GM19468 (cell line): ENCODE results near the gene C2CD2L.
"Not testable (repeated sequence)": the region's sequence is repeated elsewhere in the genome, so short reads cannot be mapped to it uniquely, and the experiment has no call there.

Experiments used
- ATAC-seq: cut with Tn5 transposase; IDR thresholded peaks from one replicate; pipeline ENCODE4 v1.9.1; 2021; ENCODE audit warnings: mild to moderate bottlenecking, moderate library complexity, moderate number of reproducible peaks; ENCODE audit not compliant: unreplicated experiment; ENCODE audit errors: extremely low read depth

The C2CD2L gene

DNA sequence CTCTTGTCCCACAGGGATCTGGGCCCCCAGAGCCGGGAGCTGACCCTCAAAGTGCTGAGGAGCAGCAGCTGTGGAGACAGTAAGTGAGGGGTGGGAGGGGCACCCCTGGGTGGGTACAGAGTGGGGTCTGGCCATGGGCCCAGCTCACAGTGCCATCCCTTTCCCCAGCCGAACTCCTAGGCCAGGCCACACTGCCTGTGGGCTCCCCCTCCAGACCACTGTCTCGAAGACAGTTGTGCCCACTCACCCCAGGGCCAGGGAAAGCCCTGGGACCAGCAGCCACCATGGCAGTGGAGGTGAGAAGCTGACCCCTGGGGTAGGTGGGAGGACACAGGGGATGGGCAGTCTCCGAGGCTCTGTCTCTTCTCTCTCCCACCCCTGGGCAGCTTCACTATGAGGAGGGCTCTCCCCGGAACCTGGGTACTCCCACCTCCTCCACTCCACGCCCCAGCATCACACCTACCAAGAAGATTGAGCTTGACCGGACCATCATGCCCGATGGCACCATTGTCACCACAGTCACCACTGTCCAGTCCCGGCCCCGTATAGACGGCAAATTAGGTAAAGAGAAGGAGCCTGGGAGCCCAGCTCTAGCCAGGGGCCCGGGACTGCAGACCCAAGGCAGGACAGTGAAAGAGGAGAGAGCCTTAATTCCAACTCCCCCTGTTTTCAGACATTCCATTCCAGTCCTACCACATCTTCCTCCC lies 5.3 kb downstream of the C2CD2L start:
- no peak for ATAC-seq

DNA sequence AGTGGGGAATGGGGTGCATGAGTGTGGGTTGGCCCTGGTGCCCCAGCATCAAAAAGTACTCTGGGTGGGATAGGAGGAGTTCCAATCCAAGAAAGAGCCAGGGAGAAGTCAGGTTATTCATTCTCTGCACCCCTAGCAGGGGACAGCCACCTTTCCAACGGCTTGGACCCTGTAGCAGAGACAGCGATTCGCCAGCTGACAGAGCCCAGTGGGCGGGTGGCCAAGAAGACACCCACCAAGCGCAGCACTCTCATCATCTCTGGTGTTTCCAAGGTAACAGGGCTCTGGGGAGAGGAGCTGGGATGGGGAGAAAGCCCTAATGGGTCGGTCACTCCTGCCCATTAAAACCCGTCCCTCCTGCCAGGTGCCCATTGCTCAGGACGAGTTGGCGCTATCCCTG lies 6.6 kb downstream of the C2CD2L start:
- ATAC-seq = no peak

DNA sequence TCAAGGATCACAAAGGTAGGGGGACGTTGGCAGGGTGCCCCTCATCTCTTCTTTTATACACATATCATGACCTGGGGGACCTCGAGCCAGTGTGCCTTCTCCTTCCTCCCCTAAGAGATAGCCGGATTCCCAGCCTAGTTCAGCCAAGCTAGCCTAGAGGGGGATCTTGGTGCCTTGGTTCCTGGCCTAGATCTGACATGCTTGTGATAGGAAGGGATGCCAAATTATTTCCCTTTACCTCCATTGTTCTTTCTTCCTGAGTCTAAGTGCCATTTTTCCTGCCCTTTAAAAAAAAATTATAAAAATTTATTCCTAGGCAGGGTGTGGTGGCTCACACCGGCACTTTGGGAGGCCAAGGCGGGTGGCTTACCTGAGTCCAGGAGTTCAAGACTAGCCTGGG lies 7.2 kb downstream of the C2CD2L start:
- ATAC-seq = no peak

DNA sequence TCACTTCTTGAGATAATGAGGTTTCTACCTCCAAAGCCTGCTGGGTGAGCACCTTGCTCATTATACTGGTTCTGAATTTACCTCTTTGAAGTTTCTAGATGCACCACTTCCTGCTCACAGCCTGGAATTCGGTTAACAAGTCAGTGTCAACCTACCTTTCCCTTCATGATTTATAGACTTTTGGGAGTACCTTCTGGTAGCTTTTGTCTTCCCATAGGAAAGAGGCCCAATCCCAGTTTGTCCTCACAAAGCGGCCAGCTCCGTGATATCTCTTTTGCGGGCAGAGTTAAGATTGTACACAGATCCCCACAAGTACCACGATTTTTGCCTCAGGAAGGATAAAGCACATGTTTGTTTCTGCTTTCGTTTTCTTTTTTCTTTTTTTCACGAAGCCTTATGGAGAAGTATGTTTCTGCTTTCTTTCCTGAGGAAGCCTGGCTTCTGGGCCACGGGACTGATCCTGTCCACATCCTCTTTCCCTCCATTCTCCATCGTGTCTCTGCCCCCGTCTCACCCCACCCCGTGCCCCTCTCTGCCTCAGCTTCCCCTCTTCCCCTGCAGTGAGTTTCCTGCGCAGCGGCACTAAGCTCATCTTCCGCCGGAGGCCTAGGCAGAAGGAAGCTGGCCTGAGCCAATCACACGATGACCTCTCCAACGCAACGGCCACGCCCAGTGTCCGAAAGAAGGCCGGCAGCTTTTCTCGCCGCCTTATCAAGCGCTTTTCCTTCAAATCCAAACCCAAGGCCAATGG lies 8.5 kb downstream of the C2CD2L start:
- no peak for ATAC-seq

DNA sequence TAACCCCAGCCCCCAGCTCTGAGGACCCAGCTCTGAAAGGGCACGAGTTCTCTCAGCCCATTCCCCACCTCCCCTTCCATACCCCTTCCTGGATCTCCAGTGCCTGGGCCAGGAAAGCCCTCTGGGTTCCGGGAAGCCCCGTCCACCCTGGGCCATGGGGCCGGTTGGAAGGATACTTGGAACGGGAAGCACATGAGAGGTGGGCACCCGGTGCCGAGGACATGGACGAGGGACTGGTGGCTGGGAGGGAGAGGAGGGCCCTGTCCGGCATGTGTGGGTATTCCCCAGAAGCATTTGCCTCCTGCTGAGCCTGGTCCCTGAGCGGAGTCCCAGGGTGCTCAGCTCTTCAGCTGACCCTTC lies 9.1 kb downstream of the C2CD2L start:
- ATAC-seq = no peak

DNA sequence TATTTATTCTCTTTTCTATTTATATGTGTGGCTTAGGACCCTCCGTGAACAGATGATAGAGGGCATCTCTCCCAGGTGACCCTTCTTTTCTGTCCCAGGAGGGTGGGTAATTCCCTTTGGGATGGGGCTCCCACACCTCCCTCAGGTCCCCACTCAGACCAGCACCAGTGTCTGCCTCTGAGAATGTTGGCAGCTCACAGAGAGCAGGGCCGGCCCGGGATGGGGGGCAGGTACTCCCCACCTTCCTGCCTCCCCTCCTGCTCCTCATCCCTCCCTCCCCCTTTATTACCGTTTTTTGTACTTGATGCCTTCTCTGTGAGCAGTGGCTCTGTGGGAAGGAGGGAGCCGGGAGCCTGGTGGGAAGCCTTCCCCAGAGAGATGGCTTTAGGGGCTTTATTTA lies 9.5 kb downstream of the C2CD2L start:
- ATAC-seq = no peak

DNA sequence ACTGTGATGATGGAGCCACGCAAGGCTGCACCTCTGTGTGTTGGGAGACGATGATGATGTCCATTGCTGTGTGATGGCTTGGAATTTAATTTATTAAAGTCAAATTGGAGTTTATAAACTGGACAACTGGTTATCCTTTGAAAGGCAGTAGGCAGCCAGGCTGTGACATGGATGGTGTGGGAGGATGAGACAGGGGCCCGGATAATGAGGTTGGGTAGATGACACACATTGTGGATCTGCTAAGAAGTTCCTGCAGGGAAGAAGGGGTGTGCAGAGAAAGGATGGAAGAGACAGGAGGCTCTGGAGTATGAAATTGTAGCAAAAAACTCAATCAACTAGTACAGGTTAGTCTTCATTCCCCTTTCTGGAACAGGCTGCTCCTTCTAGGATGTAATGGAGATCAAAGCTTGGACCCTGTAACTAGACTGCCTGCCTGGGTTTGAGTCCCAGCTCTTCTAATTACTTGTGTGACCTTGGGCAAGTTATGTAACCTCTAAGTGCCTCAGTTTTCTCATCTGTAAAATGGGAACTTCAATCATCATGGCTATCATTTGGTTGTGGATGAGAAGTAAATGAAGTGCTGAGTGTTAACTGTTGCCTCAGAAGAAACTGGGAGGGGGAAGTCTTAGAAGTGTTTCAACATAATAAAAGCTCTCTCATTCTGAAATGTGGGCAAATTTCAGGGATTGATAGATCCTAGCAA lies 10.0 kb downstream of the C2CD2L start:
- no peak for ATAC-seq

DNA sequence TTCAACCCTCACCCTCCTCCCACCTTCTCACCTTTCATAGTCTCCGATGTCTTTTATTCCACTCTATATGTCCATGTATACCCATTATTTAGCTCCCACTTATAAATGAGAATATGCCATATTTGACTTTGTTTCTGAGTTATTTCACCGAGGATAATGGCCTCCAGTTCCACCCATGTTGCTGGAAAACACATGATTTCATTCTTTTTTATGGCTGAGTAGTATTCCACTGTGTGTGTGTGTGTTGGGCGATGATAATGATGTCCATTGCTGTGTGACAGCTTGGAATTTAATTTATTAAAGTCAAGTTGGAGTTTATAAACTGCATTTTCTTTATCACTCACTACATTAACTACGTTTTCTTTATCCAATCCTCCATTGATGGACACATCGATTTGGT lies 11.1 kb downstream of the C2CD2L start:
- ATAC-seq = no peak

DNA sequence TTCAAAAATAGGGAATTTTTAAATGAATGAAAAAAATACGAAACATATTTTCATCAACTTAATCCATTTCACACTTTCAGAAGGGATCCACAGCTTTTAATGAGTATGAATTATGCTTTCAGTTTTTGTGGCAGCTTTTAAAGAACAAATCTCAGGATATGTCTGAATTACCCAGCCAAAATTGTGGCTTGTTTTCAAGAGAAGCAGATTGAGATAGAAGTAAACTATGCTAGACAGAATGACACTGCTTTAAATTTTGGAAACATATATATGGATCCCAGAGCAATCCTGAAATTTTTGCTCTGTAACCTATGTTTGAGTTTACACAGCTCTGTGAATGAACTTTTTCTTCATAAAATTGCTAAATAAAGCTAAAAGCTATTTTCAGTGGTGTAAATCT lies 11.8 kb downstream of the C2CD2L start:
- no peak for ATAC-seq

DNA sequence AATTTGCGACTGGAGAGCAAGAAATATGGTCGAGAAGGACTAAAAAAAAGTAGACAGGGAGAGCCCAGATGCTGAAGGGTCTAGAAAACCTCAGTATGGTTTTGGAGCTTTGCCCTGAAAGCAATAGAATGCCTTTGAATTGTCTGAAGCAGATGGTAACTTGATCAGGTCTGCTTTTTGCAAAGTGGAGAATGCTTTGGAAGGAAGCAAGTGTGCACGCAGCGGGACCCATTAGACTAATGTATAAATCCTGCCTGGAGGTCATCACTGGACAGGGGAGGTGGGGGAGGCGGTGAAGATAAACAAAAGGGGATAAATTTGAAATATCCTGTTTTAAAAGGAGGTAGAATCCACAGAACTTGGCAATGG lies 13.5 kb downstream of the C2CD2L start:
- ATAC-seq = no peak

DNA sequence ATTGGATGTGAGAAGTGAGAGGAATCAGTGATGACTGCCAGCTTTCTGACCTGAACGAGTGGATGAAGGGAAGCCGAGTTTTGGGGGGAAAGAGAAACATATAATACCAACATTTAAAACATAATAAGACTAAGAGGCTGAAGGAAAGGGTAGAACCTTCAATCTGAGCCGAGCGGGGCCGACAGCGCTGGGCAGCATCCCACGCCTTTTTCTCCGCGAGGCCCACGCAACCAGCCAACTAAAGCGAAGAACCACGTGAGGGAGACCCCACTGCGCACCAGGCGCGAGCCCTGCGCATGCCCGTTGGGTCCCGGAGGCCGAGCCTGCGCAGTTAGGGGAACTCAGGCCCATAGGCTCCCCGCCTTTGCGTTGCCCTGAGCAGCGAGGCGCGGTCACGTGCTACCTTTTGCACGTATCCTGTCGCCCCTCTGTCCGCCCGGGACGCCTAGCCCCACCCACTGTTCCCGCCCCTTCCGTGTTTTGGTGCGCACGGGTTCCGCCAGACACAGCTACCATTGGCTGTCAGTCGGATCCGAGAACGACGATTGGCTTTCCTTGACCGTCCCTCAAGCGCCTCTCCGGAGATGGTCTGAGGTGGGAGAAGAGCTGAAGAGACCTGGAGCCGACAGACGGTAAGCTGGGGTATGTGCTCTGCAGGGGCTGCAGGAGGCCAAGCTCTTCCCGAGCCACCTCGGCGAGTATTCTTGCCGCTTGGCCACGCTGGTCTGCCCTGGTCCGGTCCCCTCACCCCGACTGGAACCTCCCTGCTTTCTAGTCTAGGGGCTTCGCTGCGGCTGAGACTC lies 14.1 kb downstream of the C2CD2L start, which contains the start of gene HINFP:
HINFP (plus strand) TSS at position 573 of the 803 bp plus-strand sequence. CDS start 5,365 bp downstream, outside the sequence.
- peak; percentile 93 for ATAC-seq

DNA sequence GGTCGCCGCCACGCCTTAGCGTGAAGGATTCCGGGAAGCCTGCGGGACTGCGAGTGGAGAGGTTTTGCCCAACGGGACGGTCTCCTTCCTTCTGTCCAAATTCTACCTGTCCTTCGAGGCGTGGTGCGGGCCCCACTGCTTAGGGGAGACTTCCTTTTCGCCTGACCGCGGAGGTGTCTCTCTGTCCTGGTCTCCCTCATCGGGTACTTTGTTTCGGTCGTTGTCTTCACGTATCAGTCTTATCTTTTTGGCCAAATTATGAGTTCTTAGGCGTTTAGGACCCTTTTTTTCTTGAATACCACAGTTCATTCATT lies 14.6 kb downstream of the C2CD2L start:
- ATAC-seq = no peak

DNA sequence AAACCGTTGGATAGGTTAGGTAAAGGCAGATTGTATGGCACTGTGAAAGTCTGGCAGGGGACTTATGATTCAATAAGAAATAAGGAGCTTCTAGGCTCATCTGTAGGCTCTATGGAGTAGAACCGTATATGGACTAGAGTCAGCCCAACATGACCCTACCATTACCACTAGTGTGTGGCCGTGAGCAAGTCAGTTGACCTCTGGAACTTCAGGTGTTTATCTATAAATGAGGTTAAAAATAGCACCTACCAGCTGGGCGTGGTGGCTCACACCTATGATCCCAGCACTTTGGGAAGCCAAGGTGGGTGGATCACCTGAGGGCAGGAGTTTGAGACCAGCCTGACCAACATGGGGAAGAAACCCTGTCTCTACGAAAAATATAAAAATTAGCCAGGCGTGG lies 18.7 kb downstream of the C2CD2L start:
- ATAC-seq = no peak

DNA sequence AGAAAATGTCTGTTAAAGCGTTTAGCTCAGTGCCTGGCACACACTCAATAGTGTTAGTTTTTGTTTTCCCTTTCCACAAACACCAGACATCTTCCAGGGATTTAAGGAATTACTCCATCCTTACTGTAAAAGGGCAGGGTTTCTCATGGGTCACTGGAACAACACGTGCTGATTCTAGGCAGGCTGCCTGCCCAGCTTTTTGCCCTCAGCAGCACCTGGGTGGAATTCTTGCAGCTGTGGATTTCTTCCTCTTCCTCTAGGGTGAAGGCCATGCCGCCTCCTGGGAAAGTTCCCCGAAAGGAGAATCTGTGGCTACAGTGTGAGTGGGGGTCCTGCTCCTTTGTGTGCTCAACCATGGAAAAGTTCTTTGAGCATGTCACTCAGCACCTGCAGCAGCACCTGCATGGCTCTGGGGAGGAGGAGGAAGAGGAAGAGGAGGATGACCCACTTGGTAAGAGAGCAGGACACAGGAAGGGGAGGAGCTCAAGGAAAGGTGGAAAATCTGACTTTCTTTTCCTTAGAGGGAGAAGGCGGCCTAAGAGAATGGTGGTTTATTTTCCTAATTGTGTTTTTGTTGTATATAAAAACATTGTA lies 19.6 kb downstream of the C2CD2L start:
- ATAC-seq = no peak

DNA sequence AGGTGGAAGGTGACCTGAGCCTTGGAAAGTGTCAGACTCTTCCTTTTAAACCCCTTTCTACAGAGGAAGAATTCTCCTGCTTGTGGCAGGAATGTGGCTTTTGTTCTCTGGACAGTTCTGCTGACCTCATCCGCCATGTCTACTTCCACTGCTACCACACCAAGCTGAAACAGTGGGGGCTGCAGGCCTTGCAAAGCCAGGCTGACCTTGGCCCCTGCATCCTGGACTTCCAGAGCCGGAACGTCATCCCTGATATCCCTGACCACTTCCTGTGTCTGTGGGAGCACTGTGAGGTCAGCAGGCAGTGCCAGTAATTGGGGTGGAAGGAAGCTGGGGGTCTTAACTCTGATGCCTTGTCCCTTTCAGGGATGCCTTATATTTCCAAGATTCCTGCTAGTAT lies 23.5 kb downstream of the C2CD2L start:
- no peak for ATAC-seq

DNA sequence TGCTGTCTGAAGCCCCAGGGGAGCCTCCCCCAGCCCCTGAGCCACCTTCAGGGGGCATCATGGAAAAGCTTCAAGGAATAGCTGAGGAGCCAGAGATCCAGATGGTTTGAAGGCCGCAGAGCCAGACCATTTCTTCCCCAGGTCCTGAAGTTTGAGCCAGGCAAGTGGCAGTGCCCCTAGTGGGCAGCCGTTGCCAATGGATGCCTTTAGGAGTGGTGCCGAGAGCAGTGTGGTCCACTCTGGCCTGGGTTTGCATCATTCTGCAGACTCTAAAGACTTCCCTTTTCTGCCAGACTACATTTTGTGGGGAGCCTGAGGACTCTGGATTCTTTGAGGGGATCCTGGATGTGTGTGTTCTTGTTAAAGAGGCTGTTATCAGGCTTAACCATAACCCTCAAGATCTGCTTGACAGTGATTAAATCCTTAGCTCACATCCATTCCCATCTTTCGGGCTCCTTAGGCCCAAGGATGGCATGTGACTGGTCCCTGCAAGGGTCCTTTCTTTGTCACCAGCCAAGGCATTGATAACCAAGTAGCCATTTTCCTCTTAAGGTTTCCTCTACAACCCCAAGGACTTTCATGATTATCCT lies 27.3 kb downstream of the C2CD2L start:
- no peak for ATAC-seq

DNA sequence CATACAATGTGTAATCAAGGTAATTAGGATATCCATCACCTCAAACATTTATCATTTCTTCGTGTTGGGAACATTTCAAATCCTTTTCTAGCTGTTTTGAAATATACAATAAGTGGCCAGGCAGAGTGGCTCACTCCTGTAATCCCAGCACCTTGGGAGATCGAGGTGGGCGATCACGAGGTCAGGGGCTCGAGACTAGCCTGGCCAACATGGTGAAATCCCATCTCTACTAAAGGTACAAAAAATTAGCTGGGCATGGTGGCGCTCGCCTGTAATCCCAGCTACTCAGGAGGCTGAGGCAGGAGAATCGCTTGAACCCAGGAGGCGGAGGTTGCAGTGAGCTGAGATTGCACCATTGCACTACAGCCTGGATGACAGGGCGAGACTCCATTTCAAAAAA lies 32.1 kb downstream of the C2CD2L start:
- not testable (repeated sequence) for ATAC-seq

DNA sequence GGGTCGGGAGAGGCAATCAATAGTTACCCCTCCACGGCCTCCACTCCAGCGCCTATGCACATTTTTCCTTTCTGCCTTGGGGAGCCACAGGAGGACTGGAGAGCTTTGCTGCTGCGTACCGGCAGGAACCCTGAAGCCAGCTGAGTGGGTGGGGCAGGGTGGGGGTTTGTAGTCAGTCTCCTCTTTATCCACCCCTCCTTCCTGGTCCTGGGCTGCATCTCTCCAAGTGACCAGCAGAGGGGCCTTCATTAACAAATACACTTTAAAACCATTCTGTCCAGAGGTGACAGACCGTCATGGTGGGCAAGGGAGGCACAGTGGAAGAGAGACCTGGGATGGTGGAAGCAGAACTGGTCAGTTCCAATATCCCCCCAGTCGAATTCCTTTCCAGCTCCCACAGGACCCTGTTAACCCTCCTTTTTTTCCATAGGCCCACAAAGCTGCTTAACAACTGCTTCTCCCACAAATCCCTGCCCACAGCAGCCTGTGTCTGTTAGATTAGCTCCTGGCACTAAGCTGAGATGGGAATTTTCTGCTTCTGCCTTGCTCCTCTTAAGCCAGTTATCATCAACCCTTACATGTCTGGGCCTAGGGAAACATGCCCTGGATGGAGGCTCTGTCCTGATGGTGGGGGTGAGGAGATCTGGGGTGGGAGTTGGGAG lies 37.8 kb downstream of the C2CD2L start:
- ATAC-seq = no peak

DNA sequence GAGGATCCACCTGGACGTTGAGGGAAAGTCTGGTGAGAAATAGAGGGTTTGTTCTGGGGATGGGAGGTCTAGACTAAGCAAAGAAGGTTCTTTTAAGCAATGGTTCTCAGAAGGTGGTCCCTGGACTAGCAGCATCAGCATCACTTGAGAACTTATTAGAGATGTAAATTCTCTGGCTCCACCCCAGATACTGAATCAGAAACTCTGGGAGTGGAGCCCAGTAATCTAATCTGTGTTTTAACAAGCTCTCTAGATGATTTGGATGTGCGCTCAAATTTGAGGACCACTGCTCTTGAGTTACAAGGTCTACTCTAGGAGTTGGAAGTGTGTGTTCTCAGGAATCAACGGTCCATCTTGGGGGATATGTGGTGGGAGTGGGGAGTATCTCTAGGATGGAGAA lies 38.4 kb downstream of the C2CD2L start:
- ATAC-seq = no peak
